ENCODE data around the gene PTDSS2. TPM values are rescaled to one million over a fixed set of nuclear protein-coding genes. Genes with fewer than 3 reads are reported as not detected.

Gene PTDSS2
- total and polyA plus RNA-seq, 10 of the 15 experiments (the other 5 are each of a cell fraction or from before 2014, with no cell fraction given), result 0.39 to 21.1 (median 10.8) TPM

DNA sequence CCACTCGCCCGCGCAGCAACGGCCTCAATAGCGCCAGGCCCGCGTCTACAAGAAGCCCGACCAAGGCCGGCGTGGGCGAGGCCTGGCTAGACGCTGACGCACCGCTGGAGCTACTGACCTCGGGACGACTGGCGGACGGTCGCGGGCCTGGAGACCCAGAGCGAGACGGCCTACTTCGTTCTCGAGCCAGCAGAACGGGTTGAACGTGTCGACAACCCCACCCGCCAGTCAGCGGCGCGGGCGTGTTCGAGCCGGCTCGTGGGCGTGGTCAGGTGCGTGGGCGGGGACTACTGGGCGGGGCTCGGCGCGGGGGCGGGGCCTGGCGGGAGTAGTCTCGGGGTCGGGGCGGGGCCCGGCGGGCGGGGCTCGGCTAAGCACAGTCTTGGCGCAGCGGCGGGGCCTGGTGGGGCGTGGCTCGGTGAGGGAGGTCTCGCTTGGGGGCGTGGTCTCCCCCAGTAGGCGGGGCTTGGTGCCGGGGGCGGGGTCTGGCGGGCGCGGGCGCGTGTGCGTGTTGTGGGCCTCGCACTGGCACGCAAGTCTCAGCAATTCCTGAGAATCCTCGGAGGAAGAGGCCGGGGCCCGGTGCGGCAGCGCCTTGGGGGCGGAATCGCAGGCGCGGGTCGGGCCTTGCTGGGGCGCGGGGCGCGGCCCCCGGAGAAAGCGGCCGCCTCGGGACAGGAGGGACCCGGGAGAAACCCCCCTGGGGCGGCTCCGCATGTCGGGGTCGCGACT is 57.1 kb downstream of the PTDSS2 start, which contains the start of gene RNH1 (continued):
- TF ChIP-seq, protein P1, sequence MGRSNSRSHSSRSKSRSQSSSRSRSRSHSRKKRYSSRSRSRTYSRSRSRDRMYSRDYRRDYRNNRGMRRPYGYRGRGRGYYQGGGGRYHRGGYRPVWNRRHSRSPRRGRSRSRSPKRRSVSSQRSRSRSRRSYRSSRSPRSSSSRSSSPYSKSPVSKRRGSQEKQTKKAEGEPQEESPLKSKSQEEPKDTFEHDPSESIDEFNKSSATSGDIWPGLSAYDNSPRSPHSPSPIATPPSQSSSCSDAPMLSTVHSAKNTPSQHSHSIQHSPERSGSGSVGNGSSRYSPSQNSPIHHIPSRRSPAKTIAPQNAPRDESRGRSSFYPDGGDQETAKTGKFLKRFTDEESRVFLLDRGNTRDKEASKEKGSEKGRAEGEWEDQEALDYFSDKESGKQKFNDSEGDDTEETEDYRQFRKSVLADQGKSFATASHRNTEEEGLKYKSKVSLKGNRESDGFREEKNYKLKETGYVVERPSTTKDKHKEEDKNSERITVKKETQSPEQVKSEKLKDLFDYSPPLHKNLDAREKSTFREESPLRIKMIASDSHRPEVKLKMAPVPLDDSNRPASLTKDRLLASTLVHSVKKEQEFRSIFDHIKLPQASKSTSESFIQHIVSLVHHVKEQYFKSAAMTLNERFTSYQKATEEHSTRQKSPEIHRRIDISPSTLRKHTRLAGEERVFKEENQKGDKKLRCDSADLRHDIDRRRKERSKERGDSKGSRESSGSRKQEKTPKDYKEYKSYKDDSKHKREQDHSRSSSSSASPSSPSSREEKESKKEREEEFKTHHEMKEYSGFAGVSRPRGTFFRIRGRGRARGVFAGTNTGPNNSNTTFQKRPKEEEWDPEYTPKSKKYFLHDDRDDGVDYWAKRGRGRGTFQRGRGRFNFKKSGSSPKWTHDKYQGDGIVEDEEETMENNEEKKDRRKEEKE (IDR thresholded peaks at IDR 0.05), result no peak
- no peak; the same call in 1 of the 2 replicates for TF ChIP-seq BACH1 (IDR thresholded peaks at IDR 0.05; ENCODE audit: borderline replicate concordance)
- no peak for TF ChIP-seq SMAD5 (IDR thresholded peaks at IDR 0.05; ENCODE audit: low read depth)
- 0 out of 2 replicates have a peak, but pooled peaks have one; percentile 51 for TF ChIP-seq MXI1 (IDR thresholded peaks at IDR 0.05; ENCODE audit: low read depth, low read length)
- TF ChIP-seq E2F4 (IDR thresholded peaks at IDR 0.05; ENCODE audit: low read depth, low read length), result no peak
- no peak for TF ChIP-seq CHD2 (IDR thresholded peaks at IDR 0.05; ENCODE audit: borderline replicate concordance, low read depth, low read length)
- peak; percentile 4; the same call in 1 of the 2 replicates for TF ChIP-seq GATAD2B (conservative IDR thresholded peaks at IDR 0.05; ENCODE audit: low read depth)
- TF ChIP-seq NR2F1 (conservative IDR thresholded peaks at IDR 0.05), result no peak
- no peak for TF ChIP-seq PAX8 (IDR thresholded peaks at IDR 0.05)
- no peak; the same call in 1 of the 2 replicates for TF ChIP-seq PML (IDR thresholded peaks at IDR 0.05; ENCODE audit: low read length)
- TF ChIP-seq GABPA (IDR thresholded peaks at IDR 0.05; ENCODE audit: low read depth), result no peak
- TF ChIP-seq, protein P2, sequence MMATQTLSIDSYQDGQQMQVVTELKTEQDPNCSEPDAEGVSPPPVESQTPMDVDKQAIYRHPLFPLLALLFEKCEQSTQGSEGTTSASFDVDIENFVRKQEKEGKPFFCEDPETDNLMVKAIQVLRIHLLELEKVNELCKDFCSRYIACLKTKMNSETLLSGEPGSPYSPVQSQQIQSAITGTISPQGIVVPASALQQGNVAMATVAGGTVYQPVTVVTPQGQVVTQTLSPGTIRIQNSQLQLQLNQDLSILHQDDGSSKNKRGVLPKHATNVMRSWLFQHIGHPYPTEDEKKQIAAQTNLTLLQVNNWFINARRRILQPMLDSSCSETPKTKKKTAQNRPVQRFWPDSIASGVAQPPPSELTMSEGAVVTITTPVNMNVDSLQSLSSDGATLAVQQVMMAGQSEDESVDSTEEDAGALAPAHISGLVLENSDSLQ (IDR thresholded peaks at IDR 0.05), result peak; percentile 88
- TF ChIP-seq, protein P3, sequence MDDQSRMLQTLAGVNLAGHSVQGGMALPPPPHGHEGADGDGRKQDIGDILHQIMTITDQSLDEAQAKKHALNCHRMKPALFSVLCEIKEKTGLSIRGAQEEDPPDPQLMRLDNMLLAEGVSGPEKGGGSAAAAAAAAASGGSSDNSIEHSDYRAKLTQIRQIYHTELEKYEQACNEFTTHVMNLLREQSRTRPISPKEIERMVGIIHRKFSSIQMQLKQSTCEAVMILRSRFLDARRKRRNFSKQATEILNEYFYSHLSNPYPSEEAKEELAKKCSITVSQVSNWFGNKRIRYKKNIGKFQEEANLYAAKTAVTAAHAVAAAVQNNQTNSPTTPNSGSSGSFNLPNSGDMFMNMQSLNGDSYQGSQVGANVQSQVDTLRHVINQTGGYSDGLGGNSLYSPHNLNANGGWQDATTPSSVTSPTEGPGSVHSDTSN (IDR thresholded peaks at IDR 0.05; ENCODE audit: insufficient replicate concordance, low read depth, low read length), result peak; percentile 74
- no peak for TF ChIP-seq RFX5 (IDR thresholded peaks at IDR 0.05; ENCODE audit: low read depth, low read length)
- TF ChIP-seq RAD51 (IDR thresholded peaks at IDR 0.05), result no peak
- TF ChIP-seq SMC3 (IDR thresholded peaks at IDR 0.05; ENCODE audit: borderline replicate concordance, low read length), result no peak
- no peak for TF ChIP-seq NRF1 (conservative IDR thresholded peaks at IDR 0.05; ENCODE audit: low read depth, low read length)
- TF ChIP-seq SRF (IDR thresholded peaks at IDR 0.05; ENCODE audit: low read depth in 2 of 2, low read length in 2 of 2), result 0 out of 4 replicates have a peak, but pooled peaks of 1 of the 2 experiments have one; percentile 6
- no peak for TF ChIP-seq PRDM15 (CRISPR knock-in tag; IDR thresholded peaks at IDR 0.05)

Data from GM12878 (cell line).